Epithelial cell of proximal tubule (primary cell): ENCODE results near the gene HIVEP3. TPM values are rescaled to one million over a fixed set of nuclear protein-coding genes. Genes with fewer than 3 reads are reported as not detected.

Experiments
- DNase-seq: peaks from one replicate; pipeline ENCODE4 v3.0.0-alpha.2; 2011; ENCODE audit warnings: low read depth
- H3K4me3 ChIP-seq: 2 replicates; pipeline ENCODE4 v1.5.1; 2011; ENCODE audit warnings: low read depth, mild to moderate bottlenecking, low read length
- total RNA-seq: library from RNA; depleted of rRNA; stranded (reverse); fragments of >200 nt; gene quantifications from 2 replicates; pipeline ENCODE4 v1.2.3, GENCODE V29; 2015
- TF ChIP-seq, protein P1 (sequence below): conservative IDR thresholded peaks from 2 replicates; pipeline ENCODE4 v1.5.1; 2012; ENCODE audit warnings: low read depth, mild to moderate bottlenecking, low read length

HIVEP3 gene
- total RNA-seq, 1 donor from 2014 or later, result 3.9 TPM

DNA sequence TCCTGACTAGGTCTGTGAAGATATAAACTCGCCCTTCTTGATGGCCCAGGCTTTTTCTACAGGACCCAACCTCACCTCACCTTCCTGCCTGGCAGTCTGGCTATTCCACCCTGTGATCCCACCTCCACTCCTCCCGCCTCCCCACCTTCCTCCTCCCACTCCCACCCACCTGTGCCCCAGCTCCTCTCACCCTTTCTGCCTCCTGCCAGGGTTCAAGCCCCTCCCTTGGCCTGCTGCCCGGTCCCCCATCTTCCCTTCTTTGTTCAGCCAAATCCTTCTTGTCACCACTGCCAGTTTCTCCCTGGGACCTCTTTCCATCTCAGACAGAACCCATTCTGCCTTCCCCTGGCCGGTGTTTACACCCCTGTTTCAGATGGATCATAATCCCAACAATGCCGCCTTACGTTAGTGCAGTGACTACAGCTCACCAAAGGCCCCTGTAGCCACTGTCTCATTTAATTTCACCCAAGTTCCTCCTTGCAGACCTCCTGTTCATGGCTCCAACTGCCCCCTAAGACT, 306.7 kb downstream of the HIVEP3 start:
- no peak overlapping the region for H3K4me3 ChIP-seq
- TF ChIP-seq, protein P1, sequence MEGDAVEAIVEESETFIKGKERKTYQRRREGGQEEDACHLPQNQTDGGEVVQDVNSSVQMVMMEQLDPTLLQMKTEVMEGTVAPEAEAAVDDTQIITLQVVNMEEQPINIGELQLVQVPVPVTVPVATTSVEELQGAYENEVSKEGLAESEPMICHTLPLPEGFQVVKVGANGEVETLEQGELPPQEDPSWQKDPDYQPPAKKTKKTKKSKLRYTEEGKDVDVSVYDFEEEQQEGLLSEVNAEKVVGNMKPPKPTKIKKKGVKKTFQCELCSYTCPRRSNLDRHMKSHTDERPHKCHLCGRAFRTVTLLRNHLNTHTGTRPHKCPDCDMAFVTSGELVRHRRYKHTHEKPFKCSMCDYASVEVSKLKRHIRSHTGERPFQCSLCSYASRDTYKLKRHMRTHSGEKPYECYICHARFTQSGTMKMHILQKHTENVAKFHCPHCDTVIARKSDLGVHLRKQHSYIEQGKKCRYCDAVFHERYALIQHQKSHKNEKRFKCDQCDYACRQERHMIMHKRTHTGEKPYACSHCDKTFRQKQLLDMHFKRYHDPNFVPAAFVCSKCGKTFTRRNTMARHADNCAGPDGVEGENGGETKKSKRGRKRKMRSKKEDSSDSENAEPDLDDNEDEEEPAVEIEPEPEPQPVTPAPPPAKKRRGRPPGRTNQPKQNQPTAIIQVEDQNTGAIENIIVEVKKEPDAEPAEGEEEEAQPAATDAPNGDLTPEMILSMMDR, result no peak
- no peak for DNase-seq

DNA sequence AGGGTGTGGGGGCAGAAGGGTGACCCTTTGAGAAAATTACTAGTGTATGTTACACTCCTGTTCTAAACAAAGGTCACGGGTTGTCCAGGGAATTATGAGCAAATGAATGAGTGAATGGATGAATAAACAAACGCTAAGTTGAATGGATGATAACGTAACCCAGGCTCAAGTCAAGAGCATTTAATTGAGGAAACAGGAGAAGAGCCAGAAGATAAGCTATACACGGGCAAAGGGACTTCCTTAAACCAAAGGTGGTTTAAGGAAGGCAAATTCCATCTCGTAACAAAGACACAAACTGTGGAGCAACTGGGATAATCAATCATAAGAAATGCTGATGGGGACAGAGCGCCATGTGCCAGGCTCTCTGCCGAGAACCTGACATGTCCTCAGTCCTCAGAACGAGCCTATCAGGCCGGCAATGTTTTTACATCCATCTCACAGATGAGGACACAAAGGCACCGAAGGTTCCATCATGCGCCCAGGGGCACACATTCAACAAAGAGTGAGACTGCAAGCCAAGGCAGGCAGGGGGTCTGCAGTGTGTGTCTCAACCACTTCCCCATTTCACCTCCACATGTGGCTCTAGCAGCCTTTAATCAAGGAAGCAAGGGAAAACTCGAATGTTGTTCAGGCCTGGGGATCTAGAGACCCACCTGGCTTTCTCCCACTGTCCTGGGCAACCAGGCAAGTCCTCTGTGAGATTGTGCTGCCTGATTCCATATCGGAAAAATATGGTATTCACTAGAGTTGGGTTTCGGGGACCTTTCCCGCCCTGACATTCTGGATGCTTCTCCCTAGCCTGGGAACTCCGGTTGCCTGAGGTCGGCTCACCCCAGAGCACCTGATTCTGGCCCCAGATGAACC, 307.4 kb downstream of the HIVEP3 start:
- no peak for DNase-seq
- no peak overlapping the region for H3K4me3 ChIP-seq
- TF ChIP-seq, protein P1, result no peak

DNA sequence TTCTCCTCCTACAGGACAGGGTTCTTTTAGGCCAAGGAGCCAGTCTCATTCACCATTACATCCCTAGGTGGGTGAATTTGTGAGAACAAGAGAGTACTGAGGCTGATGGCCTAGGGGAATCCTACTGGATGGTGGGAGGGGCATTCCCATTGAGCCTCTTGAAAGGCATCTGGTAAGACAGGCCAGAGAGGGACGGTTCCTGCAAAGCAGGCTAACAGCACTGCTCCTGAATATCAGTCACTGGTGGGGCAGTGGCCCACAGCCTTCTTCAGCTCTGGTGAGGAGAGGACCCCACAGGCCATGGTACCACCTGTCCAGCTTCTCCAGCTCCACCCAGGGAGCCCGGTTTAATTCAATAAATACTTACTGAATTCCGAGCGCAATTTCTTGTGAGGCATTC, 308.4 kb downstream of the HIVEP3 start:
- TF ChIP-seq, protein P1, result no peak
- H3K4me3 ChIP-seq, result no peak overlapping the region
- no peak for DNase-seq

DNA sequence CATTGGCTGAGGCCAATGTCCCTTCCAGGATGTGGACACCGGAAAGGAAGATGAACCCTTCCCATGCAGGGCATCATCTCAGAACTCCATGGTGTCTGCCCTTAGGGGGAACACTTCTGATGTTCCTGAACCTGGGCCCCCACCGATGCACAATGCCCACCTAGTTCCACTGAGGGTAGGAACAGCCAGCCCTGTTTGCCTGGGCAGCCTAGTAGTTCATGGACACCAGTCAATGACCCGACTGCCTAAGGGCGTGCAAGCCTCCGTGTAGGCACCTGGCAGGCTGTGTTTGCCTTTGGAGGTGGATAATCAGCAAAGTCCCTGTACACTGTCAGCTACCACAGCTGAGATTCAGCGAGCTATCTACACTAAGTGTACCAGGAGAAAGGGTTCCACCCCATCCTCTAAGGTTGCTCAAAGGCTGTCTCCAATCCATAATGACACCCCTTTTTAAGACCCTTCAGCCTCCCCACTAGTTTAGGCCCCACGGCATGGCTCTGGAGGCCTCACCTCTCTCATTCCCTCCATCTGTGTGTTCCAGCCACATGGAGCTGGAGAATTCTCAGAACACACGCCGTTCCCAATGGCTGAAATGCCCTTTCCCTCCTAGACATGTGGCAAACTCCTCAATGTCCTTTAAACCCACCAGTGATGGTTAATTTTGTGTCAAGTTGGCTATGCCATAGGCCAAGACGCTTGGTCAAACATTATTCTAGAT, 309.4 kb downstream of the HIVEP3 start:
- no peak overlapping the region for H3K4me3 ChIP-seq
- TF ChIP-seq, protein P1, result no peak
- DNase-seq, result no peak

- TF ChIP-seq, protein P1, result no peak
- DNase-seq, result no peak
- no peak overlapping the region for H3K4me3 ChIP-seq
Measured at GRCh38 chr1:41608211-41608610, 310.5 kb downstream of the HIVEP3 start.

GRCh38 chr1:41607808-41608207, 310.9 kb downstream of the HIVEP3 start:
- TF ChIP-seq, protein P1, result no peak

More at GRCh38 chr1:41607808-41608207, 310.9 kb downstream of the HIVEP3 start:
- H3K4me3 ChIP-seq, result no peak overlapping the region
- no peak for DNase-seq
